ENCODE data around the gene ATF7IP2. TPM values are rescaled to one million over a fixed set of nuclear protein-coding genes. Genes with fewer than 3 reads are reported as not detected.

Gene ATF7IP2
- total and polyA plus RNA-seq, 9 of the 15 experiments (the other 6 are each of a cell fraction or from before 2014, with no cell fraction given): 131 to 515 (median 196) TPM

GRCh38 chr16:10501016-10501607, 115.3 kb downstream of the ATF7IP2 start (continued):
- TF ChIP-seq E2F6 (IDR thresholded peaks at IDR 0.05; ENCODE audit: borderline replicate concordance in 1 of 2, extremely low read depth in 1 of 2, insufficient read depth in 1 of 2, insufficient read length in 1 of 2, low read depth in 1 of 2, low read length in 1 of 2, poor library complexity in 1 of 2, severe bottlenecking in 1 of 2) (peak in 1 of 2 experiments; percentile 16), TBL1XR1 (IDR thresholded peaks at IDR 0.05; ENCODE audit: low read length in 2 of 2) (peak; percentile 45 to 75; a peak in 3 of 4 replicates), CBFA2T2 (conservative IDR thresholded peaks at IDR 0.05) (peak; percentile 94), SMC3 (conservative IDR thresholded peaks at IDR 0.05; ENCODE audit: insufficient read depth, low read depth, low read length) (peak; percentile 12; the same call in 1 of the 2 replicates), MTA2 (IDR thresholded peaks at IDR 0.05; ENCODE audit: low read depth) (peak; percentile 59; the same call in 1 of the 2 replicates), PCBP1 (IDR thresholded peaks at IDR 0.05; ENCODE audit: low read depth, low read length, poor library complexity, severe bottlenecking) (no peak), MAZ (CRISPR knock-in tag; conservative IDR thresholded peaks at IDR 0.05 in 1 of 2, IDR thresholded peaks at IDR 0.05 in 1 of 2) (peak in 1 of 2 experiments; percentile 51; a peak in 1 of 4 replicates), ZNF311 (CRISPR knock-in tag; IDR thresholded peaks at IDR 0.05) (peak; percentile 76), GMEB1 (CRISPR knock-in tag; IDR thresholded peaks at IDR 0.05) (no peak), CTCF (IDR thresholded peaks at IDR 0.05 in 2 of 3, conservative IDR thresholded peaks at IDR 0.05 in 1 of 3; ENCODE audit: insufficient read depth in 2 of 3, low read depth in 1 of 3, low read length in 3 of 3) (peak; percentile 19 to 44 (median 33); a peak in 4 of 6 replicates), L3MBTL2 (IDR thresholded peaks at IDR 0.05) (no peak), ZC3H8 (IDR thresholded peaks at IDR 0.05) (no peak), ARNT (IDR thresholded peaks at IDR 0.05) (0 out of 4 replicates have a peak, but pooled peaks of 1 of the 2 experiments have one; percentile 29), PKNOX1 (IDR thresholded peaks at IDR 0.05) (no peak), ZNF146 (CRISPR knock-in tag; IDR thresholded peaks at IDR 0.05; ENCODE audit: unreplicated experiment) (no peak), ZNF740 (CRISPR knock-in tag; IDR thresholded peaks at IDR 0.05) (no peak), ZNF740 (tag; IDR thresholded peaks at IDR 0.05) (0 out of 4 replicates have a peak, but pooled peaks of 1 of the 2 experiments have one; percentile 63), CEBPB (tag; IDR thresholded peaks at IDR 0.05) (no peak), TEAD4 (IDR thresholded peaks at IDR 0.05; ENCODE audit: low read length) (peak; percentile 77), TEAD4 (CRISPR knock-in tag; IDR thresholded peaks at IDR 0.05; ENCODE audit: borderline replicate concordance) (no peak), CBX3 (IDR thresholded peaks at IDR 0.05; ENCODE audit: borderline replicate concordance in 1 of 2, low read length in 2 of 2) (peak in 1 of 2 experiments; percentile 79; a peak in 2 of 3 replicates)
